Liver (tissue), 9 donors: Measurements from ENCODE around the gene GRM1. TPM values are rescaled to one million over a fixed set of nuclear protein-coding genes. Genes with fewer than 3 reads are reported as not detected.

ENCODE experiments used
- DNase-seq: peaks from one replicate; pipeline ENCODE4 v3.0.0-alpha.2; 2017; ENCODE audit warnings: low spot score
- H3K27ac ChIP-seq, 2 donors: one replicate each; pipeline ENCODE4 v1.7.0; 2013; ENCODE audit warnings: inconsistent platforms in 2 of 2, low read length in 2 of 2, control low read depth in 1 of 2, low read depth in 1 of 2, mild to moderate bottlenecking in 1 of 2
- H3K27me3 ChIP-seq, 4 donors: one replicate each; pipeline versions ENCODE4 v1.6.1 to v1.7.0; 2013; ENCODE audit warnings: low read length in 3 of 4, inconsistent platforms in 1 of 4, mild to moderate bottlenecking in 1 of 4, moderate library complexity in 1 of 4; ENCODE audit not compliant: control insufficient read depth in 4 of 4, insufficient read depth in 4 of 4
- H3K36me3 ChIP-seq, 4 donors: one replicate each; pipeline versions ENCODE4 v1.6.1 to v1.7.0; 2013; ENCODE audit warnings: low read length in 3 of 4, mild to moderate bottlenecking in 3 of 4, low read depth in 1 of 4, moderate library complexity in 1 of 4; ENCODE audit not compliant: control insufficient read depth in 4 of 4, insufficient read depth in 3 of 4
- H3K4me1 ChIP-seq, 4 donors: one replicate each; pipeline versions ENCODE4 v1.6.1 to v1.7.0; 2013; ENCODE audit warnings: low read length in 3 of 4, mild to moderate bottlenecking in 3 of 4, moderate library complexity in 1 of 4; ENCODE audit not compliant: control insufficient read depth in 4 of 4, insufficient read depth in 4 of 4
- H3K4me3 ChIP-seq, 3 donors: one replicate each; pipeline versions ENCODE4 v1.6.1 to v1.7.0; 2013; ENCODE audit warnings: low read length in 3 of 3, control low read depth in 1 of 3, low read depth in 1 of 3, mild to moderate bottlenecking in 1 of 3
- H3K9ac ChIP-seq, 2 donors: one replicate each; pipeline ENCODE4 v1.7.0; 2013; ENCODE audit warnings: low read length in 2 of 2, mild to moderate bottlenecking in 2 of 2, moderate library complexity in 2 of 2, control low read depth in 1 of 2, low read depth in 1 of 2
- H3K9me3 ChIP-seq, 4 donors: one replicate each; pipeline versions ENCODE4 v1.6.1 to v1.7.0; 2013; ENCODE audit warnings: low read length in 3 of 4; ENCODE audit not compliant: control insufficient read depth in 4 of 4
- ATF3 ChIP-seq: IDR thresholded peaks from 2 replicates; pipeline ENCODE4 v1.6.1; 2016; ENCODE audit warnings: antibody characterized with exemption
- CTCF ChIP-seq: fragments of 150-350 bp; IDR thresholded peaks from 2 replicates; pipeline ENCODE4 v1.5.1; 2017; ENCODE audit warnings: improper control_type of control experiment, low read depth, low read length; ENCODE audit not compliant: missing input control
- EGR1 ChIP-seq, 2 donors: IDR thresholded peaks; 2 replicates each; pipeline ENCODE4 v1.6.1; 2016 to 2018; ENCODE audit warnings: antibody characterized with exemption in 2 of 2, low read depth in 2 of 2
- FOXA1 ChIP-seq: IDR thresholded peaks from 2 replicates; pipeline ENCODE4 v1.6.1; 2016; ENCODE audit warnings: antibody characterized with exemption
- FOXA2 ChIP-seq: IDR thresholded peaks from 2 replicates; pipeline ENCODE4 v1.6.1; 2016; ENCODE audit warnings: antibody characterized with exemption
- GABPA ChIP-seq, 2 donors: IDR thresholded peaks in 1 of 2; conservative IDR thresholded peaks in 1 of 2; 2 replicates each; pipeline ENCODE4 v1.6.1; 2016; ENCODE audit warnings: antibody characterized with exemption in 2 of 2, mild to moderate bottlenecking in 1 of 2, moderate library complexity in 1 of 2
- HNF4A ChIP-seq, 2 donors: conservative IDR thresholded peaks; 2 replicates each; pipeline ENCODE4 v1.6.1; 2016; ENCODE audit warnings: antibody characterized with exemption in 2 of 2, mild to moderate bottlenecking in 2 of 2
- HNF4G ChIP-seq: IDR thresholded peaks from 2 replicates; pipeline ENCODE4 v1.6.1; 2016; ENCODE audit warnings: antibody characterized with exemption
- JUND ChIP-seq, 2 donors: IDR thresholded peaks; 2 replicates each; pipeline ENCODE4 v1.6.1; 2016; ENCODE audit warnings: antibody characterized with exemption in 2 of 2
- MAX ChIP-seq: IDR thresholded peaks from 2 replicates; pipeline ENCODE4 v1.6.1; 2016; ENCODE audit warnings: antibody characterized with exemption
- NR2F2 ChIP-seq: IDR thresholded peaks from 2 replicates; pipeline ENCODE4 v1.6.1; 2016; ENCODE audit warnings: antibody characterized with exemption
- RAD21 ChIP-seq, 2 donors: IDR thresholded peaks; 2 replicates each; pipeline ENCODE4 v1.6.1; 2016; ENCODE audit warnings: antibody characterized with exemption in 2 of 2, mild to moderate bottlenecking in 2 of 2
- REST ChIP-seq: IDR thresholded peaks from 2 replicates; pipeline ENCODE4 v1.6.1; 2016; ENCODE audit warnings: antibody characterized with exemption, mild to moderate bottlenecking
- SP1 ChIP-seq: IDR thresholded peaks from 2 replicates; pipeline ENCODE4 v1.6.1; 2018; ENCODE audit warnings: antibody characterized with exemption, mild to moderate bottlenecking
- TAF1 ChIP-seq: conservative IDR thresholded peaks from 2 replicates; pipeline ENCODE4 v1.6.1; 2016; ENCODE audit warnings: antibody characterized with exemption, mild to moderate bottlenecking
- YY1 ChIP-seq: IDR thresholded peaks from 2 replicates; pipeline ENCODE4 v1.6.1; 2016; ENCODE audit warnings: antibody characterized with exemption, mild to moderate bottlenecking
- ZBTB33 ChIP-seq: IDR thresholded peaks from 2 replicates; pipeline ENCODE4 v1.6.1; 2016; ENCODE audit warnings: antibody characterized with exemption
- WGBS: extraction: QIAGEN DNeasy Blood & Tissue Kit; methylation state at CpG from one replicate; pipeline ENCODE4 v1.1.7; 2013; 5-methylcytosine and 5-hydroxymethylcytosine counted together
- polyA plus RNA-seq, 2 donors: library from polyadenylated mRNA; stranded (reverse) in 1 of 2; unstranded in 1 of 2; fragments of 200-250 nt in 1 of 2; fragments of >200 nt in 1 of 2; fragmentation: Nextera tagmentation in 1 of 2; extraction: Ambion mirVana in 1 of 2; gene quantifications; one replicate each; pipeline versions ENCODE4 v1.2.1 to v1.2.3, GENCODE V29; 2013 to 2015
- total RNA-seq, 2 donors: library from RNA; depleted of rRNA; stranded (reverse); fragments of >200 nt; gene quantifications; one replicate each; pipeline ENCODE4 v1.2.3, GENCODE V29; 2014
- donor health status: healthy.
- donor health status: healthy.
- donor health status: healthy.
- donor health status: healthy.
- donor health status: healthy.

The GRM1 gene
- total and polyA plus RNA-seq, 4 donors, result under 0.01 to 0.05 (median 0.01) TPM; not detected in 1

- no peak for DNase-seq
- TF ChIP-seq HNF4G, result no peak
- TF ChIP-seq EGR1 (IDR thresholded peaks at IDR 0.05; ENCODE audit: low read depth in 2 of 2), result no peak
- TF ChIP-seq NR2F2, result no peak
- TF ChIP-seq SP1, result no peak
- no peak for TF ChIP-seq GABPA (IDR thresholded peaks at IDR 0.05 in 1 of 2, conservative IDR thresholded peaks at IDR 0.05 in 1 of 2)
- no peak for TF ChIP-seq FOXA2
- no peak for TF ChIP-seq HNF4A (conservative IDR thresholded peaks at IDR 0.05)
- TF ChIP-seq FOXA1, result no peak
- no peak for TF ChIP-seq RAD21 (IDR thresholded peaks at IDR 0.05)
- TF ChIP-seq ATF3, result no peak
- TF ChIP-seq CTCF, result no peak
- TF ChIP-seq JUND (IDR thresholded peaks at IDR 0.05), result no peak
- no peak for TF ChIP-seq ZBTB33
- TF ChIP-seq MAX, result no peak
- no peak for TF ChIP-seq TAF1
- no peak for TF ChIP-seq YY1
- TF ChIP-seq REST, result no peak
- no peak overlapping the region for H3K27ac ChIP-seq
- no peaks in the 10 kb centered on the region for H3K9me3 ChIP-seq
- H3K4me1 ChIP-seq, result no peaks in the 10 kb centered on the region
- no peak overlapping the region for H3K9ac ChIP-seq
- H3K36me3 ChIP-seq, result no peaks in the 10 kb centered on the region
- no peak overlapping the region for H3K4me3 ChIP-seq
- no peaks in the 10 kb centered on the region for H3K27me3 ChIP-seq
Measured at GRCh38 chr6:146297815-146298214, 269.0 kb downstream of the GRM1 start.

GRCh38 chr6:146300521-146300920 lies 271.7 kb downstream of the GRM1 start:
- H3K9ac ChIP-seq, result no peak overlapping the region
- H3K27ac ChIP-seq, result no peak overlapping the region
- H3K4me1 ChIP-seq, result no peaks in the 10 kb centered on the region
- H3K36me3 ChIP-seq, result no peaks in the 10 kb centered on the region
- no peaks in the 10 kb centered on the region for H3K9me3 ChIP-seq
- WGBS, result 60% methylated on average over 3 of the region's 3 CpGs
- no peaks in the 10 kb centered on the region for H3K27me3 ChIP-seq
- peak; percentile 39 for DNase-seq
- H3K4me3 ChIP-seq, result no peak overlapping the region
- TF ChIP-seq ZBTB33 (no peak), FOXA2 (no peak), CTCF (no peak), EGR1 (IDR thresholded peaks at IDR 0.05; ENCODE audit: low read depth in 2 of 2) (no peak), YY1 (no peak), RAD21 (IDR thresholded peaks at IDR 0.05) (no peak), SP1 (no peak), ATF3 (no peak), NR2F2 (no peak), GABPA (IDR thresholded peaks at IDR 0.05 in 1 of 2, conservative IDR thresholded peaks at IDR 0.05 in 1 of 2) (no peak), JUND (IDR thresholded peaks at IDR 0.05) (no peak), FOXA1 (no peak), HNF4A (conservative IDR thresholded peaks at IDR 0.05) (no peak), TAF1 (no peak)
